ENCODE measurements around the gene AKAP13.

DNA sequence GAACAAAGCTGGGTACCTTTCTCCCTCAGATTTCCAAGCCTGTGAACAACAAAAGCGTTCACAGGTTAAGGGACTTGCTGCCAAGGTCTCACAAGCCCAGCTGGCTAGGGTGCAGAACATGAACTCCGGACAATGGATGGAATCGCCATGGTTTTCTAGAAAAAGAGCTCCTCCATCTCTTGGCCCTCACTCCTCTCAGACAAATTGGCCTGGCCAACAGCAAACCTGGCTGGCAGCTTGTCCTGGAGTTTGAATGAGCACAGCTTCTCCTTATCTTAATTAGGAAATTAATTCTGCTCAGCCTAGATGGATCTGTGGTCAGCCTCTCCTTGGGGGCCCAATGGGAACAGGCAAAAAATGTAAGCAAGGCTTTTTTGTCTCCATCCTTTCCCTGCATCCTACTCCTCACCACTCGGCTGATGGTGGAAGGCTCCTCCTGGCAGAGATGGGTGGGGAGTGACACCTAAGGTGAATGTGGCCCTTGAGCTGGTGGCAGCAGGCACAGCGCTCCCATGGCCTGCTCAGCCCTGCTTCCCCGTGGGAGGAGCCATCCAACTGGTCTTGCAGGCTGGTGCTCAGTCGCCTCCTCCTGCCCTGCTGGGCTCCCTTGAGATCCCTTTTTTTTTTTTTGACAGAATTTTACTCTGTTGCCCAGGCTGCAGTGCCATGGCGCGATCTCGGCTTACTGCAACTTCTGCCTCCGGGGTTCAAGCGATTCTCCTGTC is 408.5 kb downstream of the AKAP13 start:
- no peak for TF ChIP-seq POLR2A (IDR thresholded peaks at IDR 0.05)
- TF ChIP-seq, protein P1, sequence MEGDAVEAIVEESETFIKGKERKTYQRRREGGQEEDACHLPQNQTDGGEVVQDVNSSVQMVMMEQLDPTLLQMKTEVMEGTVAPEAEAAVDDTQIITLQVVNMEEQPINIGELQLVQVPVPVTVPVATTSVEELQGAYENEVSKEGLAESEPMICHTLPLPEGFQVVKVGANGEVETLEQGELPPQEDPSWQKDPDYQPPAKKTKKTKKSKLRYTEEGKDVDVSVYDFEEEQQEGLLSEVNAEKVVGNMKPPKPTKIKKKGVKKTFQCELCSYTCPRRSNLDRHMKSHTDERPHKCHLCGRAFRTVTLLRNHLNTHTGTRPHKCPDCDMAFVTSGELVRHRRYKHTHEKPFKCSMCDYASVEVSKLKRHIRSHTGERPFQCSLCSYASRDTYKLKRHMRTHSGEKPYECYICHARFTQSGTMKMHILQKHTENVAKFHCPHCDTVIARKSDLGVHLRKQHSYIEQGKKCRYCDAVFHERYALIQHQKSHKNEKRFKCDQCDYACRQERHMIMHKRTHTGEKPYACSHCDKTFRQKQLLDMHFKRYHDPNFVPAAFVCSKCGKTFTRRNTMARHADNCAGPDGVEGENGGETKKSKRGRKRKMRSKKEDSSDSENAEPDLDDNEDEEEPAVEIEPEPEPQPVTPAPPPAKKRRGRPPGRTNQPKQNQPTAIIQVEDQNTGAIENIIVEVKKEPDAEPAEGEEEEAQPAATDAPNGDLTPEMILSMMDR (IDR thresholded peaks at IDR 0.05): no peak
